ENCODE measurements around the gene TRIO.

The TRIO gene

DNA sequence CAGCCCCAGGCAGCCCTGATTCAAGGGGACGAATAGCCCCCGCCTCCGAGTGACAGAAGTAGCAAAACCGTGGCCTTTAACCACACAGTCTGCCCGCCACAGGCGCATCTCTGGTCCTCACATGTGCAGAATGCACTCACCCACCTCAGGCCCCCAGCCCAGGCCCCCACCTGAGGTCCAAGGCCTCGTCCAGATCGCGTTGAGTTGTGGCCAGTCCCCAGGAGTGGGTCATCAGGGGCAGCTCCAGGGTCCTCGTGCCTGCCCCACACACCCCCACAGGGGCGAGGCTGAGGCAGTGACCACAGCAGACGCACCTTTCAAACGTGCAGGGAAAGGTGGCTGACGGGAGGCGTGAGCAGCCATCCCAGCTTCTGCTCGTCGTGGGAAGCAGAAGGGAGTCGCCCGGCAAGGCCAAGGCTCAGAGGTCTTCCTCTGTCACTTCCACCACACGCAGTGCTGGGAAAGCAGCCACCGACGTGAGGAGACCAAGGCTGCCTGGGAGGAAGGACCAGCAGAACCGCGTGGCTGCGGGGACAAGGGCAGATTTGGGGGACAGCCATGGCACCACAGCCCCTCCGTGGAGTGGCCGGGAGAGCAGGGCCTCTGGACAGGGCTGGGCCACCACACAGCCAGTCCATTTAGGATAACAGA lies 360.7 kb downstream of the TRIO start:
- DNase-seq, result no peak

DNA sequence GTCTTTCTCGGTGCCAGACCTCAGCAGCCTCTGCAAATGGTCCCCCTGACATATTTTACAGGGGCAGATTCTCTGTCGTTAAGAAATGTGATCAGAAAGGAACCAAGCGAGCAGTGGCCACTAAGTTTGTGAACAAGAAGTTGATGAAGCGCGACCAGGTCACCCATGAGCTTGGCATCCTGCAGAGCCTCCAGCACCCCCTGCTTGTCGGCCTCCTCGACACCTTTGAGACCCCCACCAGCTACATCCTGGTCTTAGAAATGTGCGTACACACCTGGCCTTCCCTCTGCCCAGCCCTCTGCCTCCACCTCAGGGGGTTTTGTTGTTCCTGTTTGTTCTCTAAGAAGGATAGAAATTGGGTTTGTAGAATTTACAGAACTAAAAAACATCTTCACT lies 361.2 kb downstream of the TRIO start:
- no peak for DNase-seq

DNA sequence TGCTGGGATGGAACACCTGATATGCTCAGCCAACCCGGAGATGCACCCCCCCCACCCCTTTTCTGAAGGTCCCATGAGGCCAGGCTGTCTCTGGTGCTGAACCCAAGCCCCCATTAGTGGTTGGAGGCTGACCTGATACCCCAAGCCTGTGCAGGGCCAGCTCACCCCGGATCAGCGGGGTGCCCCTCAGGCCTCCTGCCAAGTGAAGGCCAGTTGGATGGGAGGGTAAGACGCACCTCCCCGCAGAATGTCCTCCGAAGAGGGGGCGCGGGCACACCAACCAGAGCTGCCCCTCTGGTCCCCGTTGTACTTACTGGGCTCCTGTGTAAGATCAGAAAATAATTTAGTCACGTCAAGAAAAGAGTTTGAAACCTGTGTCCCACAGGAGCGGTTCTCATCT lies 361.7 kb downstream of the TRIO start:
- DNase-seq, result no peak

DNA sequence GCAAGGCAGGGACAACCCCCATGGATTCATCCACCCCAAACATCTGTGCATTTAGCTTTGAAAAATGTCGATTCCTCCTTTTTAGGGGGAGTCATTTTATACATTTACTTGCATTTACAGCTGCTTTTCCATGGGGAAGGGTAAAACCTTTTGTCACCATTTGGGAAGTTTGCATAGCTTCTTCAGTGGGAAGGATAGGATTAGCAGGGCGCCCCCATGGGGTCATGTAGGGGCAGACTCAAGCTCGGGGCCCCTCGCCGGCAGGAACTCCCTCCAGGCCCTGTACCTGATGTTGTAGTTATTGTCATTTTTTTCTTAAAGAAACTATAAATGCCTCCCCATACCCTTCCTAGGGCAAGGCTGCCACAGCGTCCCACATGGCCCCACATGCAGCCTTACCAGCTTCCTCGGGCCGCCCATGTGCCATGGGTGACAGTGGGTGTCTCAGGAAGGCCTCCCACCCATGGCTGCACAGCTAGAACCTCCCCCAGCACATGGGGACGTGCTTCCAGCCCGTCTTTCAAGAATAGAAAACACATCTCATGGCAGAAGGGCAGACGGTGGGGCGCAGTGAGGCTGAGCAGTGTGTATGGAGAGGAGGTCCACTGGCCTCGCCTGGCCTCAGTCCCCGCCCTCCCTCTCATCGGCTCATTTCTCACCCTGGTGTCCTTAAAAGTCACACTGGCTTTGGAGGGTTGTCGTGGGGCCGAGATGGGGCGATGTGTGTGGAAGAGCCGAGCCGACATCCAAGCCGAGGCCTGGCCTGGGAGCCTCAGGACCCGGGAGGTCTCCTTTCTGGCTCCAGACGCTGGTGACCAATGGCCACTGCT lies 362.4 kb downstream of the TRIO start:
- no peak for DNase-seq

DNA sequence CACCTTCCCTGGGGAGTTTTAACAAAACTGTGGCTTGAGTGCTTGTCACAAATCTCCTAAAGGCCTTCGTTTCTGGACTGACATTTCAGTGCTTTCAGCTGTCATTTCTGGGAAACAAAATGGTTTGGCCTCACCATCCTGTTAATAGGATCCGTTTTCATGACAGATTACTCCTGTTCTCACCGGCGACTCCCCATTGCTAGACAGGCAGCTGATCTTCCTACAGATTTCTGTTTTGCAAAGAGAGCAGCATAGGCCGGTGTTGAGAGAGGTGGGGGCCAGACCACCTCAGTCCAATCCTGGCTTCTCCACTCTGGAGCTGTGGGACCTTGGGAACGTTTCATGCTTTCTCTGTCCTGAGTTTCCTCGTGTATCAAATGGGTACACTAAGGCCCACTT lies 363.0 kb downstream of the TRIO start:
- no peak for DNase-seq

DNA sequence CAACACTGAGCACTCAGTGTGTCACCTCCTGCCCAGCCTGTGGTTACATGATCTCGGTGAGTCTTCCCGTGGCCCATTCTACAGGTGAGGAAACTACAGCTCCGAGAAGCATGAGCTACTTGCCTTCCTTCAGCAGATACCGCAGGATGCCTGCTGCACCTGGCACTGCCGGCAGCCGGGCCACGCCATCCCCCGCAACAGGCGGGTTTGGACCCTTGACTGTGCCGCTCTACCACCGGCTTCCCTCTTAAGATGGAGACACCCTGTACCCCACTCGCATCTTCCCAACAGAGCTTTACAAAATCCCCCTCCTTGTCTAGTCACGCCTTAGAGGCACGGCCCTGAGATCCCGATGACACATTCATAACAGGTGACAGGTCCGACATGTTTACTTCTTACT lies 363.5 kb downstream of the TRIO start:
- no peak for DNase-seq

DNA sequence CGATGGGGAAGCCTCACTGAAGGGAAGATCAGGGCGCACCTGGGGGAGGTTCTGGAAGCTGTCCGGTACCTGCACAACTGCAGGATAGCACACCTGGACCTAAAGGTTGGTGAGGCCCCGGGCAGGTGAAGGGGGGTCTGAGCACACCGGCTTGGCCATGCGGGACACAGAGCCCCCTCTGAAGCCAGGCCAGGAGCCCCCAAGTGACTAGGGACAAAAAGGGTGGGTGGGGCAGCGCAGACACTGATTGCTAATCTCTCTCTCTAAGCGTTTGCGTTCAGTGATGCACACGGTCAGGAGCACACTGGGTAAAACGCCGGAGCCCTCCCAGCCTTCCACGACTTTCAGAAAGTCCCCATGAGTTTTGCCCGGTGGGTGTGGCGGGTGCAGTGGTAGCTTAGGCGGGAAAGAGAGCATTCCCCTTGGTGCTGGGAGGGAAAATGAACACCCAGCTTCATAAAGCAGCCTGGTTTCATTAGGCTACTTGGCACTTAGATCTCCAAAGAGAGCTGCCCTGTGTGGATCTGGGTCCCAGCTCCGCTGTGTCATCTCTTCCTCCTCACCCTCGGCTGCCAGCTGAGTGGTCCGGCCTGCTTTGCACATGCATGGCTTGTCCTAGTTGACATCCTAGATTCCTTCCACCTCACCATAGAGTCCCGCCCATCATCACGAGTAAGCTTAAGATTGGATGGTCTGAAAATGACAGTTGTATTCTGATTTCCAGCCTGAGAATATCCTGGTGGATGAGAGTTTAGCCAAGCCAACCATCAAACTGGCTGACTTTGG lies 364.2 kb downstream of the TRIO start:
- no peak for DNase-seq

DNA sequence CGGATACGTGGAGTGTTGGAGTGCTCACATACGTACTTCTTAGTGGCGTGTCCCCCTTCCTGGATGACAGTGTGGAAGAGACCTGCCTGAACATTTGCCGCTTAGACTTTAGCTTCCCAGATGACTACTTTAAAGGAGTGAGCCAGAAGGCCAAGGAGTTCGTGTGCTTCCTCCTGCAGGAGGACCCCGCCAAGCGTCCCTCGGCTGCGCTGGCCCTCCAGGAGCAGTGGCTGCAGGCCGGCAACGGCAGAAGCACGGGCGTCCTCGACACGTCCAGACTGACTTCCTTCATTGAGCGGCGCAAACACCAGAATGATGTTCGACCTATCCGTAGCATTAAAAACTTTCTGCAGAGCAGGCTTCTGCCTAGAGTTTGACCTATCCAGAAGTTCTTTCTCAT lies 364.9 kb downstream of the TRIO start:
- no peak for DNase-seq

DNA sequence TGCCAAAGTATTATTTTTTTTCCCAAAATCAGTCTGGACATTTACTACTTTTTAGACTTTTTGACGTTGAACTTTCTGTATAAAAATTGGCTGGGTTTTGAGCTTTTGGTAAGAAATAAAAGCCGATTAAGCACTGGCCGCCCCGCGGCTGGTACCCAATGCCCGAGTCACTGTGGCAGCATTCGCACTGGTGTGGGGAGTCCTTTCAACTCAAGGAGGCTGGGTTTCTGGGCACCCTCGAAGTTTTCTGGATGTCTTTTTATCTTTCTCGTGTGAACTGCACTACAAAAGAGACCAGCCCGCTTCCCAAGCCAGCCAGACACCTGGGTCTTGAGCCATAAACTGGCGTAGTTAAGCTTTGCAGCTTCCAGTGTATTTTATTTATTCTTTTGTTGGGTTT lies 366.4 kb downstream of the TRIO start:
- DNase-seq, result no peak

DNA sequence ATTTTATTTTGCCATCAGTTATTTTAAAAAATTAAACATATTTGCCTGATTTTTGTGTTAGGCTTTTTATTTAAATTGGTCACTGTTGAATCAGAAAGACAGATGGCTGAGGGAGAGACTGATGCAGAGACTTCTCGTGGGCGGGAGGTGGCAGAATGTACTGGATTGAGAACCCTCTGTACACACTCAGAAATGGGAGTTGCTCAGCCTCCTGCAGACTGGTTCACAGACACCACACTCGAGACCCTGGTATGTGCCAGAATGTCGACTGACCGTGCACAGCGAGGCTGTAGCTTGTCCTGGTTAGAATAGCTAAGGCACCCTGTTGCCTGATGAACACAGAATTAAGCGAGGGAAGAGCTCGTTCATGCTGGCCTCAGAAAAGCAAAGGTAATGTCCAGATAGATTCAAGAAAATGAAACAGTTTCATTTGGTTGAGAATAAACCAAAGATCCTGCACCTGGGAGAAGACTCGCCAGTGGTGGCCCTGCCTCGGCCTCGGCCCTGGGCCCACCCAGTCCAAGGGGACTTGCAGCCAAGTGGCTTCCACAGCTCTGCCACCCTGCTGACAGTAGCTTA lies 367.1 kb downstream of the TRIO start:
- DNase-seq, result peak in 1 of 2 experiments; percentile 57

DNA sequence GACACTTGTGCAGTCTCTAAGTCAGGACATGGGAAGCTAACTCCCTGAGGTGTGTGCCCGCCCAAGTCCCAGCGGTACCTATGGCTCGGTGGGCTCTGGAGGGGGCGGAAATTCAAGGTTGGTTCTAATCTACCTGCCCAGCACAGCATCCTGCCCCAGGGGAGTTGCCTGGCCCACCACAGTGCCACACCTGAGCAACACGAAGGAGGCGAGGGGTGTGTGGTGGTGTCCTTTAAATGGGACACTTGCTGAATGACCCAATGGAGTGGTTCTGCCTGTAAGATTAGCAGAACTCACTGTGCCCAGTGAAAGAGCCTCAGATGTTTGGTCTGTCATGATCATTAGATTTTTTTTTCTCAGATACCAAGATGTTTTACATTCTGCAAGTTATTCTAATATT lies 367.7 kb downstream of the TRIO start:
- no peak for DNase-seq

DNA sequence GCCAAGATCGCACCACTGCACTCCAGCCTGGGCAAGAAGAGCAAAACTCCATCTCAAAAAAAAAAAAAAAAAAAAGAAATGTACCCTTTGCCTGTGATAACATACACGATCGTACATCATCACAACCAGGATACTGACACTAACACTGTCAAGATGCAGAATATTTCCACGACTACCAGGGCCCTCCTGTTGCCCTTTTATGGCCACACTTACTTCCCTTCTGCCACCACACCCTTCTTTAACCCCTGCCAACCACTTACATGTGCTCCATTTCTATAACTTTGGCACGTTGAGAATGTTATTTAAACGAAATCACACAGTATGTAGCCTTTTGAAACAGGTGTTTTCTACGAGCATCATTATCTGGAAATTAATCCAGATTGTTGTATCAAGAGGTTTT lies 369.4 kb downstream of the TRIO start:
- no peak for DNase-seq

DNA sequence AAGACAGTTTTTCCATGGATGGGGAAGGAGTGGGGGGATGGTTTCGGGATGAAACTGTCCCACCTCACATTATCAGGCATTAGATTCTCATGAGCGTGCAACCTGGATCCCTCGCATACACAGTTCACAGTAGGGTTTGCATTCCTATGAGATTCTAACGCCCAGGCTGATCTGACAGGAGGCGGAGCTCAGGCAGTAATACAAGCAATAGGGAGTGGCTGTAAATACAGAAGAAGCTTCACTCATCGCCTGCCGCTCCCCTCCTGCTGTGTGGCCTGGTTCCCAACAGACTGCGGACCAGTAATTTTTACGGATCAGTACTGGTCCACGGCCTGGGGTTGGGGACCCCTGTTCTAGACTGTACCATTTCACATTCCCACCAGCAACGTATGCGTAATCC lies 370.1 kb downstream of the TRIO start:
- DNase-seq, result no peak

DNA sequence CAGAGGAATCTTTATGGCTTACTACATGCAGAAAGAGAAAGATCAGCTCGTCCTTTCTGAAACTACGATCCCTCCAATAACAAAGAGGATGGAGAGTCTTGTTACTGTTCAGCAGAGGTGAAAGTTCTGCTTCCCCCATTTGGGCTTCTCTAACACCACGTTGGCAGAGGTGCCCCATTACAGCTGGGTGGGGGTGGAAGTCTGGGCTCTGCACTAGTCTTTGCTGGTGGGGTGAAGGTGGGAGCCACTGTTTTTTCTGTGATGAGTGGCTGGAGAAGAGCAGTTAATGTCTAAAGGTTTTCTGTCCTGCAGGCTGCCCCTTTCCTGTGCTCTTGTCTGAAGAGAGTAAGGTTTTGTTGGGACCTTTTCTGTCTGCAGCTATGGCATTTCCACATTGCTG lies 373.8 kb downstream of the TRIO start:
- no peak for DNase-seq

DNA sequence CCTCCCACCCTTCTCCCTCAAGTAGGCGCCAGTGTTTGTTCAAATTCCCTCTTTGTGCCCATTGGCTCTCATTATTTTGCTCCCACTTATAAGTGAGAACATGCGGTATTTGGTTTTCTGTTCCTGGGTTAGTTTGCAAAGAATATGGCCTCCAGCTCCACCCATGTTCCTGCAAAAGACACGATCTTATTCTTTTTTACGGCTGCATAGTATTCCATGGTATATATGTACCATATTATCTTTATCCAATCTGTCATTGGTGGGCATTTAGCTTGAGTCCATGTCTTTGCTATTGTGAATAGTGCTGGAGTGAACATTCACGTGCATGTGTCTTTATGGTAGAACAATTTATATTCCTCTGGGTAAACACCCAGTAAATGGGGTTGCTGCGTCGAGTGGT lies 375.5 kb downstream of the TRIO start:
- no peak for DNase-seq

DNA sequence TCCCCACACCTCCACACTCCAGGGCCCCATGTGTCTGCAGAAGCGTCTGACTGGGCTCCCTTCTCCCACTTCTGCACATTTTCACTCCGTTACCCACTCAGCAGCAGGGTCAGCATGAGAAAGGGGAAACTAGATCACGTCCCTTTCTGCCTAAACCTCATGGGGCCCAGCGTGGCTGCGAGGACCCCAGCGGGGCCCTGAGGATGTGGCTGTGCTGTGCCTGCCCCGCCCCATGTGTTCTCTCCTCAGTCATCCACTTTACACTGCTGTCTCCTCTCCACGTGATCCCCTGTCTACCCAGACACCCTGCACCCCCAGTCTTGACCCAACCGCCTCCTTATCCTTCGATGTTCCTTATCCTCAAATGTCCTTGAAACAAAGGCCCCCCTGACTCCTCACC lies 378.6 kb downstream of the TRIO start:
- no peak for DNase-seq

DNA sequence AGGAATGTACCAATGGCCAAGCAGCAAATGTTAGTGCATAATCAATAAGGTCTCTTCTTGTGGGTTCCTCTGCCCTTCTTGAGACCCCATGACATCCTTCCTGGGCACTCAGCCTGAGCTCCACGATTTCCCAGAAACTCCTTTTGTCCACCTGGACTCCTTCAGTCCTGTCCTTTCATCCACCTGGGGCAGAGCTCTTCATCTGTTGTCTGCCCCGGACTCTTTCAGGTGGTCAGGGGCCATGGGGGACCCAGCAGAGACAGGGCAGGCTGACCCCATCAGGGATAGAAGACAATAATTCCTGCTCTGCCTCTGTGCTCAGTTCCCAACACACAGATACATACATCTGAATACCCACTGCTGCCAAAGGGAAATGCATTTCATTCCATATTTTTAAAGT lies 379.6 kb downstream of the TRIO start:
- no peak for DNase-seq

DNA sequence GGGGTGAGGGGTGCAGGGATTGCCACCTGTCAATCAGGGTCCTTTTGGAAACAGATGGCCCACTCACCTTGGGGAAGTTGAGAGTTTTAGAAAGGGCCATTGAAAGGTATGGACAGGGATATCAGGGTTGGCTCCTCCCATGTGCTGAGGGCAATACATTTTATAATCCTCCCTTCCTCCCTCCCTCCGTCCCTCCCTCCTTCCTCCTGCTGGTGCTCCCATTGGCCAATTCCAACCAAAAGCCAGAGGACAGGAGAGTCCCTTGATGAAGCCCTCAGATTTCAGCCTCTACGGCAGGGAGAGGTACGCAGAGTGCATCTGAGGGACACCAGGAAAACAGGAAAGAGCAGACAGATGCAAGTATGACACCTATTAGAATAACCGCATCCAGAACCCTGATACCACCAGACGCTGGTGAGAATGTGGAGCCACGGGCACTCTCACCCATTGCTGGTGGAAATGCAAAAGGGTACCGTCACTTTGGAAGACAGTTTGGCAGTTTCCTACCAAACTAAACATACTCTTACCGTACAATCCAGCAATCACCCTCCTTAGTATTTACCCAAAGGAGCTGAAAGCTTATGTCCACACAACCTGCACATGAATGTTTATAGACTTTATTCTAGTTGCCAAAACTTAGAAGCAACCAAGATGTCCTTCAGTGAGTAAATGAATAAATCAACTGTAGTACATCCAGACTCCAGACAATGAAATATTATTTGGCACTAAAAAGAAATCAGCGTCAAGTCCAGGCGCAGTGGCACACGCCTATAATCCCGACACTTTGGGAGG lies 380.3 kb downstream of the TRIO start:
- DNase-seq, result no peak

DNA sequence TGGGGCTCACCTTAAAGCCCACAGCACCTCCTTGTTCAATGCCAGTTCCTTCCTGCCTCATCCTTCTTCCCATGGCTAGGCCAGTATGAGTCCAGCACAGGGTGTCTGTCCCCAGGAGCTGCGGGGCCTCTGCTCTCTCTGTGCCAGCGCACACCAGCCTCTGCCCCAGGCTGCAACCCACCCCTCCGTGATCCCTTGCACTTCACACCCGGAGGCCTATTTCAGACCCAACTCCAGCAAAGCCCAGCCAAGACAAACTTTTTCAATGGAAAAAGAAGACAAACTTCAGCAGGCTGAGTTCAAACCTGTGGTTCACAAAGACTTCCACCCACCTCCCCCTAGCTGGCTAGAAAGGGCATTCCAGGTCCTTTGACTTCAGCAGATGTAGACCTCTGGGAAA lies 382.3 kb downstream of the TRIO start:
- no peak for DNase-seq

DNA sequence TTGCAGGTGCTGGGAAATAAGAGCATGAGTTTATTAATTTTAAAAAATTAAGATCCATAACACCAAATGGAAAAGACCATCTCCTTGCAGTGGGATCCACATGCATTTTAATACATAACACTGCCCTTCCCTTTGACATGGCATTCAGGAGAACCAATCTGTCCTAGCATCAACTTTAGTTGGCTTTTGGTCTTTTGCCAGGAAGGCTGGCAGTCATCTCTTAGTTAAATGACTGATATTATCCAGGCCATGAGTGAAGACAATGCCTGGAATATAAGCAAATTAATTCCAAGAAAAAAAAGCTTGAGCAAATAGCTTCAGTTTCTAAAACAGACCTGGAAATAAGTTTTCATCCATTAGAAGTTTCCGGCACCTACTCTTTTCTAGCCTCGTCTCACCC lies 383.4 kb downstream of the TRIO start:
- no peak for DNase-seq

DNA sequence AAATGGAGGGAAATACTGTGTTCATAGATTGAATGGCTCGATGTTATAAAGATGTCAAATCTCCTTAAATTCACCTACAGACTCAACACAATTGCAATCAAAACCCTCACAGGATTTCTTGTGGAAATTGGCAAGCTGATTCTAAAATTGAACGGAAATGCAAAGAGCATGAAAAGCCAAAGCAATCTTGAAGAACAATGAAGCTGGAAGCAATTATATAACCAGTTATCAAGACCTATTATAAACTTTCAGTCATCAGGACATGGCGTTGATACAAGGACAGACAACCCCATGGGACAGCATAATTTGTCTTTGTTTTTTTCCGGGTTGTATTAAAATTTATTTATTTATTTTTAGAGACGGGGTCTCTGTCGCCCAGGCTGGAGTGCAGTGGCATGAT lies 385.0 kb downstream of the TRIO start:
- DNase-seq, result no peak

DNA sequence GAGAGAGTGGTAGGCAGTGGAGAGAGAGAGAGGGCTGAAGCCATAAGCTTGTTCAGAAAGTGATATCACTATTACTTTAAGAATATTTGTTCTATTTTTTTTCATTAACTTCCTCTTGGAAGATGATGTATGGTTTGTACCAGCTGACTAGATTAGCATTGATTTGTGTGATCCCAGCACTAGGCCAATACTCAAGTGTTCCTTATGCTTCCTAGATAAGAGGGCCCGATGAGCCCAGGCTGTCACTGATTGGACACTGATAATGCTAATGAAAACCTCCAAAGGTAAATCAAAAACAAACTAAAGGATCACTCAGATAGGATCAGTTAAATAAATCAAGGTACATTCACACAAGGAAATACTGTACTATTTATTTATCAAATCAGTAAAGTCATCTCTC lies 385.8 kb downstream of the TRIO start:
- DNase-seq, result no peak

DNA sequence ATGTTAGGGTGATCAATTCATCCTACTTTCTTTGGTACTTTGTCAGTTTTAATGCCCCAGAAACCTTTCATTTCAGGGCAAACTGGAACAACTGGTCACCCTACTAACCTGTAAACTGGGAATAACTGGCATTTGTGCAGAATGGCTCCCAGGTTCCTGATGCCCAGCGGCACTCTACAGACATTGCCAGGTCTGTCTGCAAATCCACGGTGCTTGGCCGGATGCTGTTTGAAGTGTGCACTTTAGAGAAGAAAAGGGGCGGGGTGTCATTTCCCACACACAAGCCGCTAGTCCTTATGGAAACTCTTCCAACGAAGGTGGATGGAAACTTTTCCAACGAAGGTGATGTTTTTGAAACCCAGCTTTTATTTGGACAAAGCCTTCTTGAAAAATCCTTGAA lies 388.5 kb downstream of the TRIO start:
- no peak for DNase-seq

Measured in cerebellar nuclear complex (tissue), 1 donor.